Activated T-cell treated with anti-CD3 and anti-CD28 coated beads, Interleukin-2, amount 50 U/mL, for 4 hours (primary cell): Measurements from ENCODE around the gene RUBCN. TPM values are rescaled to one million over a fixed set of nuclear protein-coding genes. Genes with fewer than 3 reads are reported as not detected.
A peak's percentile ranks its signal among the peaks of the same experiment; 100 is the strongest.
"Not testable (repeated sequence)": the region's sequence is repeated elsewhere in the genome, so short reads cannot be mapped to it uniquely, and the experiment has no call there.

Experiments used
- ATAC-seq, 2 donors: fragments of 200-7000 bp; cut with Tn5 transposase; one replicate each; pipeline ENCODE4 v1.10.0; 2021
- DNase-seq: peaks from one replicate; pipeline ENCODE4 v3.0.0-alpha.2; 2020
- H3K27me3 Mint-ChIP-seq: one replicate; pipeline ENCODE4 v1.8.0; 2021; ENCODE audit warnings: low read depth, mixed read lengths
- H3K36me3 Mint-ChIP-seq: one replicate; pipeline ENCODE4 v1.8.0; 2022; ENCODE audit warnings: mixed read lengths; ENCODE audit not compliant: insufficient read depth
- H3K4me1 Mint-ChIP-seq: one replicate; pipeline ENCODE4 v1.8.0; 2021; ENCODE audit warnings: low read depth, mixed read lengths
- H3K4me3 Mint-ChIP-seq: one replicate; pipeline ENCODE4 v1.8.0; 2021; ENCODE audit warnings: mild to moderate bottlenecking, moderate library complexity, mixed read lengths
- H3K9me3 Mint-ChIP-seq: one replicate; pipeline ENCODE4 v1.8.0; 2021; ENCODE audit warnings: mixed read lengths
- total RNA-seq, 3 donors: library from RNA; stranded (reverse); gene quantifications; one replicate each; pipeline ENCODE4 v1.2.1, GENCODE V29; 2021

RUBCN gene
- total RNA-seq, 3 donors from 2014 or later = 36.9 to 47.0 (median 39.5) TPM

DNA sequence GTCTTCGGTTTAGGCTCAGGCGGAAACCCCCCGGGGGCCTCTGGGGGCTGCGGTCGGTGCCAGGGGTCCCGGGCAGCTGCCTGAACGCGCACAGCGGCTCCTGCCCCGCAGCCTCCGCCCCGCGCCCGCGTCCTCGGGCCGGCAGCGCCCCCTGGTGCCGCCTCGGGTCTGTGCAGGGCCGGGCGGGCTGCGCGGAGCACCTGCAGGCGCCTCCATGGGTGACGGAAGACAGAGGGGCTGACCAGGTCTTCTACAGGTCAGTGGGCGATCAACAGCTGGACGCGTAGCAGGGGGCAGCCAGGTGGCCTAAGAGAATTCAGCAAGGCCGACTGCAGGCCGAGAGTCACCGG is 71.6 kb downstream of the RUBCN start:
- H3K36me3 Mint-ChIP-seq, H3K27me3 Mint-ChIP-seq, H3K9me3 Mint-ChIP-seq, DNase-seq, H3K4me1 Mint-ChIP-seq: not testable (repeated sequence)
- peak overlapping the region; percentile 55 for H3K4me3 Mint-ChIP-seq
- peak; percentile 94 to 95 for ATAC-seq

DNA sequence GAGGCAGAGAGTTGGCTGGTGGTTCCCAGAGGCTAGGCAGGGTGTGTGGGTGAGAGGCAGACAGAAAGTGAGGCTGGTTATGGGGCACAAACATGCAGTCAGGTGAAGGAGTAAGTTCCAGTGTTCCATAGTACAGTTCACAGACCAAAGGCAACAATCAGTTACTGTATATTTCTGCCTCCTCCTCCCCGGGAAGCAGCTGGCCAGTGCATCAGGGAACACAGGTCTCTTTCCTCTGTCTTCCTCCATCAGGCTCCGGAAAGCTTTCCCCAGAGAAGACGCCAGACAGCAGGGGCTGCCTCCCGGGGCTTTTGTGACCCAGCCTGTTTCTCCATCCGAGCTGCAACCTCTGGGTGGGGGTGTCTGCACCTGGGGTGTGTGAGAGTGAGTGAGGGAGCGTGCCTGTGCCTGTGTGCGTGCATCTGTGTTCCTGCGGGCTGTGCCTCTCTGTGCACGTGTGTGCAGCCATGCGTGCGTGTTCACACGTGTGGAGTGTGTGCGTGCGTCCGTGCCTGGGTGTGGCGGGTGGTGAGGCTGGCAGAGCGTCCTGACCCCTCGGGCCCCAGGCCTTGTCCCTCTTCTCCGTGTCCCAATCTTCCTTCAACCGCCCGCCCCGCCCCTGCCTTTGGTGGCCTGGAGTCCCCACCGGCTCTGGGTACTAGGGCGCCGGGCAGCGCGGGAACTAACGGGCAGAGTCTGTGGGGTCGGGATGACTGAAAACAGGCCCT is 72.1 kb downstream of the RUBCN start:
- ATAC-seq = peak; percentile 73 to 78
- H3K27me3 Mint-ChIP-seq, H3K9me3 Mint-ChIP-seq, H3K36me3 Mint-ChIP-seq, H3K4me1 Mint-ChIP-seq: not testable (repeated sequence)
- H3K4me3 Mint-ChIP-seq = peak overlapping the region; percentile 55
- peak; percentile 6 for DNase-seq

DNA sequence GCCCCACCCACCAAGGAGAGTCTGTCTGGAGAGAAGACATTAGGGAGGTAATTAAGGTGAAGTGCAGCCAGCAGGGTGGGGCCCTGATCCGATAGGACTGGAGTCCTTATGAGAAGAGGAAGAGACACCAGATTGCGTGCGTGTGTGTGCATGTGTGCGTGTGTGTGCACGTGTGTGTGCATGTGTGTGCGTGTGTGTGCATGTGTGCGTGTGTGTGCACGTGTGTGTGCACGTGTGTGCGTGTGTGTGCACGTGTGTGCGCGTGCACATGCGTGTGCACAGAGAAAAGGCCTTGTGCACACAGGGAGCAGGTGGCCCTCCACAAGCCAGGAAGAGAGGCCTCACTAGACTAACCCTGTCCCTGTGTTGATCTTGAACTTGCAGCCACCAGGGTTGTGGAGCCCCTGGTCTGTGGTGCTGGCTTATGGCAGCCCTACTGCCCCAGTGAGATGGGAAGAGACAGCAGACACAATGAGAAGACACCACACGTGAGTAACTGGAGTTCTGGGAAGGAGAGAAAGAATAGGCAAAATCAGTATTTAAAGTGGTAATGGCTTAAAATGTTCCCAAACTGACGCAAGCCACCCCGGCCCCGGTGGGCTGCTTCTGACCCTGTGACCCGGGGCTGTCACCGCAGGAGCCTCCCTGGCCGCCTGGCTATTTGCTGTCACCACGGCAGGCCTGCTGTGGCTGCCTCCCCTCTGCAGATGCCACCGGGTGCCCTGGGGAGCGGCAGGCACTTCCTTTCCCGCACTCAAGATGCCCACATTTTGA is 73.2 kb downstream of the RUBCN start:
- H3K27me3 Mint-ChIP-seq, H3K9me3 Mint-ChIP-seq, ATAC-seq, DNase-seq, H3K36me3 Mint-ChIP-seq, H3K4me1 Mint-ChIP-seq, H3K4me3 Mint-ChIP-seq: not testable (repeated sequence)

DNA sequence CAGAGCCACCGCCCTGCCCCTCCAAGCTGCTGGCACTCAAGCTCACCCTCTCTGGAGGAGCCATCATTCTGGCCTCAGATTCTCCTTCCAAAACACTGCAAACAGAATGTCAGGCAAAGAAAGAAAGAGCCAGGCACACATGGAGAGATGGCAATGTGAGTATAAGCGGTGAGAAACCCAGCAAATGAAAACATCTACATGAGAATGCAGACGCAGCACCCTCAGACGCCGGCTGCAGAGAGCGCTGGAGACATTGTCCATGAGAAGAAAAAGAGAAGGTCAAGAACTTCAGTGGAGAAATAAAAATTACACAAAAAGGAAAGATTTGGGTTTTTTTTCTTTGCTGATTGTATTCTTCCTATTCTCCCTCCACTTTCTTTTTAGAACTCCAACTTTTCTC is 74.4 kb downstream of the RUBCN start:
- not testable (repeated sequence) for H3K36me3 Mint-ChIP-seq, H3K4me1 Mint-ChIP-seq, ATAC-seq, H3K9me3 Mint-ChIP-seq, DNase-seq, H3K4me3 Mint-ChIP-seq, H3K27me3 Mint-ChIP-seq

DNA sequence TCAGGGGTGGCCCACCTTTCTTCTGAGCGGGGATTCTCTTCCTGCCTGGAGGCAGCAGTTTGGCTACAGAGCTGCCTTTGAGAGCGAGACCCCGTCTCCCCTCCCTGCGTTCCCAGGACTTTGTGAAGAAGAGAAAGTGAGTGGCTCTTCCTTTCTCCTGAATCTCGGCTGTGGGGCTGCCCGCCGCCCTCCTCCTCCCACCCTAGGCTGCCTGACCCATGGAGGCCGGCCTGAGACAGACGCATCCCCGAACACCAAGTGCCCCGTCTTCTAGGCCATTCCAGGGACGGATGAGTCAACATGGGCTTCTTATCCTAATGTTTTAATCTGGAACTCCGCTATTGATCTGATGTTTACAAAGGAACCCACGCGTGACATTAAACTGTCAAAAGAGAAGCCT is 74.8 kb downstream of the RUBCN start:
- not testable (repeated sequence) for H3K4me1 Mint-ChIP-seq, DNase-seq, ATAC-seq, H3K9me3 Mint-ChIP-seq, H3K4me3 Mint-ChIP-seq, H3K27me3 Mint-ChIP-seq, H3K36me3 Mint-ChIP-seq

DNA sequence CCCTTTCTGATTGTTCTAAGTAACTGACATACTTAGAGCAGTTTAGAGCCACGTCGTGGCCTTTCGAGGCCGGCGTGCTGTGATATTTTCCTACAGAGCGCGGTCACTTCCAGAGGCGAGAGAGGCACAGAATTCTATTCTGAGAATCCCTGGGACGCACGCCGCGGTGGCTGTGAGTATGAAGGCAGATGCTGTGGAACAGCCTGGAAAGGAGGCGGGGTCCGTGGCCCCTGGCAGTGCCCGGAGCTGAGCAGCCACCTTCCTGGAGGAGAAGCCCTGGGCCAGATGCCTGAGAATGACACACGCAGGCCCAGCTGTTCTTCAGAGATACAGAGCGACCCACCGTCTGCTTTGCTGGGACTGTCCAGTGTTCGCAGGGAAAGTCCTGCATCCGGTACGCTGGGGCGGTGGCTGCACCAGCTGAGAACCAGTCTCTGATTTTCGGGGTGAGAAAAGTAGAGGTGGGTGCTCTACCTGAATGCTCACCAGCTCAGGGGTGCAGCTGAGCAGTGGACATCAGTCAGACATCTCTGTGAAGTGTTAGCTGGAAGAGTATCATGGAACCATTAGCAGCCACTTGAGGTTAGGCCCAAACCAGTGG is 75.4 kb downstream of the RUBCN start:
- DNase-seq = not testable (repeated sequence)

DNA sequence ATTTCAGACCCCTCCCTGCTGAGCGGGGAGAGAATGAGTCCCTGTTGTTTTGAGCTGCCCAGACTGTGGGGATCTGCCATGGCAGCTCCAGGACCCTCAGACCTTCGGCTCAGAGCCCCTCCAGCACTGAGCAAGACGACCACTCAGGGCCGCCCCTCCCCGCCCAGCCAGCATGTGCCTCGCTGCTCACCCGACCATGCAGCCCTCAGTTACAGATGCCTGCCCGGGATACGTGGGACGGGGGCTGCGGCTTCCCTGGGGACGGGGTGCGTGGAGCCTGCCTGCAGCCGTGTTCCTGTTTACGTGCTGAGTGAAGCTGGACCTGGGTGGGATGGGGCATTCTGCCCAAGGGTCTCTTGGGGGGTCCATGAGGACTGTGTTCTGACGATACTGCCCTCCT is 77.0 kb downstream of the RUBCN start:
- not testable (repeated sequence) for H3K27me3 Mint-ChIP-seq, H3K9me3 Mint-ChIP-seq, ATAC-seq, H3K4me1 Mint-ChIP-seq, H3K36me3 Mint-ChIP-seq, H3K4me3 Mint-ChIP-seq, DNase-seq

More for the DNA sequence above, 75.4 kb downstream of the RUBCN start:
- not testable (repeated sequence) for H3K9me3 Mint-ChIP-seq, ATAC-seq, H3K27me3 Mint-ChIP-seq, H3K36me3 Mint-ChIP-seq, H3K4me1 Mint-ChIP-seq, H3K4me3 Mint-ChIP-seq

DNA sequence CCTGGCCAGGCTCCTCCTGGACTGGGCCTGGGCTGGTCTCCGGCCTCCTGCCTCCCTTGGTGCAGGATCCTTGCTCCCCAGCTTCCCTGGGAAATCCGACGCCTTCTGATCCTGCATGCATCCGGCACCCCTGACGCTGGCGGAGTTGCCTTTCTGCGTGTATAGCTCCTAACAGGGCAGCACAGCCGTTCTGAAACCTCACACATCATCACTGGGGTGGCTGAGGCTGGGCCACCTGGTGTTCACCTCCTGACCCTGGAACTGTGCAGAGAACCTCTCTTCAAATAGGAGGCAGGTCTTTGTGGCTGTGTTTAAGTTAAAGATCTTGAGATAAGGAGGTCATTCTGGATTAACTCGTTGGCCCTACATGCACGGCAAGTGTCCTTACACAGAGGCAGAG is 77.6 kb downstream of the RUBCN start:
- not testable (repeated sequence) for H3K4me1 Mint-ChIP-seq, H3K27me3 Mint-ChIP-seq, H3K36me3 Mint-ChIP-seq

DNA sequence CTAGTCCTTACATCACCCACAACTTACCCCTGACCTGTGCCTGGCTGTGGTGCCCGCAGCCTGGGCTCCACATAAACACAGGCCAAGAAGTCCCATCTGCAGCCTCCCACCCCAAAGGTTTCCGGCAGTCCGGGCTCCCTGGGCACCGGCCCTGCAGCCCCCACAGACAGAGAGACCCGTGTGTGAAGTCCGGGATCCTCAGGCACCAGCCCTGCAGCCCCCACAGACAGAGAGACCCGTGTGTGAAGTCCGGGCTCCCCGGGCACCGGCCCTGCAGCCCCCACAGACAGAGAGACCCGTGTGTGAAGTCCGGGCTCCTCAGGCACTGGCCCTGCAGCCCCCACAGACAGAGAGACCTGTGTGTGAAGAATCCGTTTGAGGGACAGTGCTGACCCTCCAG is 78.0 kb downstream of the RUBCN start:
- H3K27me3 Mint-ChIP-seq, H3K9me3 Mint-ChIP-seq, ATAC-seq, H3K4me1 Mint-ChIP-seq, H3K4me3 Mint-ChIP-seq, H3K36me3 Mint-ChIP-seq, DNase-seq: not testable (repeated sequence)

More for the DNA sequence above, 77.6 kb downstream of the RUBCN start:
- not testable (repeated sequence) for H3K9me3 Mint-ChIP-seq, DNase-seq, H3K4me3 Mint-ChIP-seq, ATAC-seq

DNA sequence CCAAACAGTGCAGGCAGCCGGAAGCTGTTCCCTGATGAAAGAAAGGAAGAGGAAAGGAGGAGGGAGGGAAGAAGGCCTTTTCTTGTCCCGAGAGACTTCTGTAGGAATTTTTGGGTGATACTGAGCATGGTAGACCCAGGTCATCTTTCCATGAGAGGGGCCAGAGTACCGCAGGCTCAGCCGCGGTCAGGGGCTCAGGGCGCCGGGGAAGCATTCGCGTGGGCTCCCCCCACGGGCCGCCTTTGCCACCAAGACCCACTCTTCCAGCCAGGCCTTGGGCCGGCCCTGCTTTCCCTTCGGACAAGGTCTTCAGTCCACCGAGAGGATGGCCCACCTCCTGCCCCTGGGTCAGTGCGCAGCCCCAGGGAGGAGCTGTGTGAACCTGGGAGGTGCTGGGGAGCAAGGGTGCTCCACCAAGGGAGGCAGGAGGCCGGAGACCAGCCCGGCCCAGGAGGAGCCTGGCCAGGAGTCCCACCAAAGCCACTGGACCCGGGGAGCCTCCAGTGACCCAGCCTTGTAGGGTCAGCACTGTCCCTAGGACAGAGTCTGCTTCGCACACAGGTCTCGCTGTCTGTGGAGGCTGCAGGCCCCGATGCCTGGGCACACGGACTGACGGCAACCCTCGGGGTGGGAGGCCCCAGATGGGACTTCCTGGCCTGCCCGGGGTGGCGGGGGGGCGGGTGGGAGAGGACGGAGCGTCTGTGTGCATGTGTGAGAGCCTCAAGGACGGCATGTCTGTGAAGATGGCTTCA is 79.0 kb downstream of the RUBCN start:
- not testable (repeated sequence) for DNase-seq, H3K4me1 Mint-ChIP-seq, H3K9me3 Mint-ChIP-seq, ATAC-seq, H3K36me3 Mint-ChIP-seq, H3K4me3 Mint-ChIP-seq, H3K27me3 Mint-ChIP-seq

DNA sequence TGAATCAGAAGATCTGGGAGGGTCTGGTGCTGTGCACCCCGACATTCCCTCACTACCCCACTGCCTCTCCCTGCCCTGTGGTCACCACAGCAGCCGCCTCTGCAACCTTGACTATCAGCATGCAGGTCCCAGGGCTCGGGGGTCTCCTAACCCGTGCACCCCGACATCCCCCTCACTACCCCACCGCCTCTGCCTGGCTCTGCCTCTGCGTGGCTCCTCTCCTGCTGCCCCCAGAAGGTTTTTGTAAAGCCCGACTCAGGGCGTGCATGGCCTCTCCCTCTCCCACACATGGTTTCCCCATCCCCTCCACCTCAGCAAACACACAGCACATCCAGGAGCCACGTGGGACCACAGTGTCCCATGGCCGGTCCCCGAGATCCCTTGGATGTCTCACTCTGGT is 79.7 kb downstream of the RUBCN start:
- not testable (repeated sequence) for H3K4me1 Mint-ChIP-seq, ATAC-seq, H3K27me3 Mint-ChIP-seq, H3K9me3 Mint-ChIP-seq, DNase-seq, H3K36me3 Mint-ChIP-seq, H3K4me3 Mint-ChIP-seq

DNA sequence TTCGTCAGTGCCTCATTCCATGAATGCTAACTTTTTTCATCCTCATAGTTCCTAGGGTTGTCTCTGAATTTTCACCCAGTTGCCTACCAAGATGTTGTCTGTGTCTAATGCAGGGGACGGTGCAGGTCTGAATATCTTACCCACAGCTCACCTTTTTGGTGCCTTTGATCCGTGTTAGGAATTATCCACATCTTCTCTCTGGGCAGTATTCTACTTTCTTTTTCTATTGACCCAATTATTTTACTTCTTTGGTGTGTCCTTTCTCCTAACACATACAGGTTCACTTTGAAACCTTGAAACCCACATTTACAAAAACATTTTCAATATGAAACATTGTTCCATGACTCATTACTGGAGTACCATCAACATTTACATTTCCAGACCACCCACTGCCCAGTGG is 80.6 kb downstream of the RUBCN start:
- Mint-ChIP-seq H3K4me3 (peak overlapping the region; percentile 37), H3K4me1 (peaks cover 10% of the 10 kb centered on the region)
- not testable (repeated sequence) for H3K36me3 Mint-ChIP-seq, H3K9me3 Mint-ChIP-seq, H3K27me3 Mint-ChIP-seq, DNase-seq
- peak in 1 of 2 donors; percentile 4 for ATAC-seq

DNA sequence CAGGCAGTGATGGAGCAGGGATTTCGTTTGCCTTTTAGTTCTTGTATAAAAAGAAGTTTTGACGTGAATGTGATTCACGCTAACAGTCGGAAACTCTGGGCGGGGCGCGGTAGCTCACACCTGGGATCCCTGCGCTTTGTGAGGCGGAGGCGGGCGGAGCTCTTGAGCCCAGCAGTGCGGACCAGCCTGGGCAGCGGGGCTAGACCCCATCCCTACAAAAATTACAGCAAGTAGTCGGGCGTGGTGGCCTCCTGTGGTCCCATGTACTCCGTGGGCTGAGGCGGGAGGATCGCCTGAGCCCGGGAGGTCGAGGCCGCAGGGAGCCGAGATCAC is 81.7 kb downstream of the RUBCN start:
- not testable (repeated sequence) for H3K36me3 Mint-ChIP-seq, H3K9me3 Mint-ChIP-seq
- peak in 1 of 2 donors; percentile 51 for ATAC-seq

DNA sequence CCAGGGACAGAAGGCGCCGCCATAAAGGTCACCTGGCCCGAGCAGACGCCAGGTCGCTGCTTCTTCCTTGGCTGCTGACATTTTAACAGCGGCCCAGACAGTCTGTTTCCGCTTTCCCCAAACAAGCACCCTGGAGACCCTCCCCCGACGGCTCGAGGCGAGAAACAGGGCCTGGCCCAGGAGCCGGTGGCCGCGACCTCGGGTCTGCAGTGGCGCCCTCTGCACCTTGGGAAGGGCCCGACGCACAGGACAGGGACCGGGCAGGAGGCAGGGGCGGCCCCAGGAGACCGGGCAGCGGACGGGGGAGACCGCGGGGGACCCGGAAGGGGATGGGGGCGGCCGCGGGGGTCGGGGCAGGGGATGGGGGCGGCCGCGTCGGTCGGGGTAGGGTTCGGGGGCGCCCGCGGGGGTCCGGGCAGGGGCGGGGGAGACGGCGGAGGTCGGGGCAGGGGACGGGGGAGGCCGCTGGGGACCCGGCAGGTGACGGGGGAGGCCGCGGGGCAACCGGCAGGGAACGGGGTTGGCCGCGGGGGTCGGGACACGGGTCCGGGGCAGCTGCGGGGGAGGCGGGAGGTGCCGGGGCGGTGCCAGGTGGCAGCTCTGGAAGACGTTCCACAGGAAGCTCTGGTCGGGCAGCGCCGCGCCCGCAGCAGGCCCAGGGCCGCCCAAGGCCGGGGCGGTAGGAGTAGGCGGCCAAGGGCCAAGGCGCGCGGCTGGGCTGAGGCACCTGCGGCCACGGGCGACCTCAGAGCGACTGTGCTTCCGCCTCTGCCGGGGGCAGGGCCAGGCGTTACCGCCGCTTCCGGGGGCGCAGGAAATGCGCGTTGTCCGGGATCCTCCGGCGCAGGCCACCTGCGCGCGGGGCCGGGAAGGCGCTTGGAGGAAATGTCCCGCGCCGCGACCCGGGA is 82.4 kb downstream of the RUBCN start:
- H3K27me3 Mint-ChIP-seq, H3K36me3 Mint-ChIP-seq, H3K9me3 Mint-ChIP-seq: not testable (repeated sequence)
- H3K4me1 Mint-ChIP-seq = peaks cover 10% of the 10 kb centered on the region
- DNase-seq (peak; percentile 21), ATAC-seq (peak; percentile 90 to 92)
- peak overlapping the region; percentile 64 for H3K4me3 Mint-ChIP-seq

More for the DNA sequence above, 81.7 kb downstream of the RUBCN start:
- not testable (repeated sequence) for DNase-seq, H3K4me3 Mint-ChIP-seq, H3K27me3 Mint-ChIP-seq
- H3K4me1 Mint-ChIP-seq = peaks cover 10% of the 10 kb centered on the region
